Activated B cell treated with CpG ODN at 0.5 μM for 24 hours (primary cell): ENCODE data around the gene QPRT. TPM values are rescaled to one million over a fixed set of nuclear protein-coding genes. Genes with fewer than 3 reads are reported as not detected.

ENCODE experiments used
- ATAC-seq: fragments of 200-7000 bp; cut with Tn5 transposase; one replicate; pipeline ENCODE4 v1.10.0; 2021; ENCODE audit warnings: low read depth, mild to moderate bottlenecking, moderate library complexity
- CTCF ChIA-PET: fragments of 350-600 bp; sonication (Branson Sonifier 250); formaldehyde crosslinking; loops from one replicate; lab custom pipeline; 2021; ENCODE audit warnings: antibody characterized with exemption; lab: Charles Lee
- POLR2A ChIA-PET: fragments of 350-600 bp; sonication (Branson Sonifier 250); formaldehyde crosslinking; loops from one replicate; lab custom pipeline; 2021; ENCODE audit warnings: antibody characterized with exemption; lab: Charles Lee
- DNase-seq: peaks from one replicate; pipeline ENCODE4 v3.0.0; 2022
- H3K27ac Mint-ChIP-seq: one replicate; pipeline ENCODE4 v1.8.0; 2020; ENCODE audit warnings: mixed read lengths
- H3K27me3 Mint-ChIP-seq: one replicate; pipeline ENCODE4 v1.8.0; 2021; ENCODE audit warnings: mixed read lengths
- H3K36me3 Mint-ChIP-seq: one replicate; pipeline ENCODE4 v1.8.0; 2021; ENCODE audit warnings: low read depth, mixed read lengths
- H3K4me1 Mint-ChIP-seq: one replicate; pipeline ENCODE4 v1.8.0; 2021; ENCODE audit warnings: mixed read lengths
- H3K4me3 Mint-ChIP-seq: one replicate; pipeline ENCODE4 v1.8.0; 2020; ENCODE audit warnings: mild to moderate bottlenecking, mixed read lengths
- H3K9me3 Mint-ChIP-seq: one replicate; pipeline ENCODE4 v1.8.0; 2020; ENCODE audit warnings: mixed read lengths
- intact Hi-C: fragments of 100-400 bp; cut with micrococcal nuclease; formaldehyde crosslinking; loops from one replicate; pipeline ENCODE4 v1.15.1; 2024
- total RNA-seq: library from RNA; stranded (reverse); gene quantifications from 2 replicates; pipeline ENCODE4 v1.2.3, GENCODE V29; 2022
- TF ChIP-seq, protein P1 (sequence below): fragments of 200-600 bp; IDR thresholded peaks from one replicate; pipeline ENCODE4 v1.8.0; 2022; ENCODE audit warnings: antibody characterized with exemption, mild to moderate bottlenecking

Gene QPRT
- total RNA-seq, 1 donor from 2014 or later = 0.84 TPM

GRCh38 chr16:29712809-29713208 is 33.8 kb downstream of the QPRT start:
- peaks cover 24% of the 10 kb centered on the region for H3K4me1 Mint-ChIP-seq
- no peaks in the 10 kb centered on the region for H3K36me3 Mint-ChIP-seq
- H3K4me3 Mint-ChIP-seq = no peak overlapping the region
- TF ChIP-seq, protein P1, sequence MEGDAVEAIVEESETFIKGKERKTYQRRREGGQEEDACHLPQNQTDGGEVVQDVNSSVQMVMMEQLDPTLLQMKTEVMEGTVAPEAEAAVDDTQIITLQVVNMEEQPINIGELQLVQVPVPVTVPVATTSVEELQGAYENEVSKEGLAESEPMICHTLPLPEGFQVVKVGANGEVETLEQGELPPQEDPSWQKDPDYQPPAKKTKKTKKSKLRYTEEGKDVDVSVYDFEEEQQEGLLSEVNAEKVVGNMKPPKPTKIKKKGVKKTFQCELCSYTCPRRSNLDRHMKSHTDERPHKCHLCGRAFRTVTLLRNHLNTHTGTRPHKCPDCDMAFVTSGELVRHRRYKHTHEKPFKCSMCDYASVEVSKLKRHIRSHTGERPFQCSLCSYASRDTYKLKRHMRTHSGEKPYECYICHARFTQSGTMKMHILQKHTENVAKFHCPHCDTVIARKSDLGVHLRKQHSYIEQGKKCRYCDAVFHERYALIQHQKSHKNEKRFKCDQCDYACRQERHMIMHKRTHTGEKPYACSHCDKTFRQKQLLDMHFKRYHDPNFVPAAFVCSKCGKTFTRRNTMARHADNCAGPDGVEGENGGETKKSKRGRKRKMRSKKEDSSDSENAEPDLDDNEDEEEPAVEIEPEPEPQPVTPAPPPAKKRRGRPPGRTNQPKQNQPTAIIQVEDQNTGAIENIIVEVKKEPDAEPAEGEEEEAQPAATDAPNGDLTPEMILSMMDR = no peak
- ChIA-PET POLR2A (interaction anchor here (0.5 to 1.0 kb wide), 2 partner anchors 78 to 443 kb away, joined by 3 read pairs; partner anchors contain the start of gene KIF22), CTCF (interaction anchor here (0.6 to 1.3 kb wide), 3 partner anchors 11 to 766 kb away, joined by 3 to 4 read pairs (median 3); no protein-coding TSS in a partner anchor)
- DNase-seq (no peak), ATAC-seq (no peak)
- no peak overlapping the region for H3K27ac Mint-ChIP-seq
- H3K27me3 Mint-ChIP-seq = no peaks in the 10 kb centered on the region
- H3K9me3 Mint-ChIP-seq = no peaks in the 10 kb centered on the region
- intact Hi-C loops = no loop called here

GRCh38 chr16:29714396-29714795 is 35.4 kb downstream of the QPRT start:
- intact Hi-C loops = no loop called here
- ChIA-PET POLR2A (interaction anchor here (0.7 to 1.0 kb wide), 2 partner anchors 90 to 281 kb away, joined by 3 to 6 read pairs; partner anchors contain the start of gene HIRIP3), CTCF (interaction anchor here (0.6 to 2.3 kb wide), 2 partner anchors 8 to 14 kb away, joined by 4 to 7 read pairs; no protein-coding TSS in a partner anchor)
- Mint-ChIP-seq H3K36me3 (no peaks in the 10 kb centered on the region), H3K27ac (no peak overlapping the region), H3K4me1 (peaks cover 15% of the 10 kb centered on the region), H3K4me3 (no peak overlapping the region), H3K27me3 (no peaks in the 10 kb centered on the region), H3K9me3 (no peaks in the 10 kb centered on the region)
- TF ChIP-seq, protein P1 = no peak
- DNase-seq (no peak), ATAC-seq (no peak)

DNA sequence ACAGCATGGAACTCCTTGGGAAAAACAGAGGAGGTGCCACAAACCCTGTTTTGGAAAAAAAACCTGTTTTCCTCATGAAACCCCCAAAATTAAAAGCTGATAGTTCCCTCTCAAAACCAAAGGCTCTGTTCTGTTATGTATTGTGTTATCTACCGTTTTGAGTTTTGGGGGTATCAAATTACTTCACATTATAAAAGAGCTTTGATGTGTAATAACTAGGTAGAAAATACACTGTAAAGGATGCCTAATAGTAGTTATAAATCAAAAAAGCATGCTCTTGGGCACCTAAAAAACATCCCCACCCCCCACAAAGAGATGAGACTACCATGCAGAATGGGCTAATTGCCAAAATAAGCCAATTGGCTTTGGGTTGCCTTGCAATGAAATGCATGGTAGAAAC is 36.0 kb downstream of the QPRT start:
- H3K27ac Mint-ChIP-seq = no peak overlapping the region
- TF ChIP-seq, protein P1 = no peak
- intact Hi-C loops = no loop called here
- no peak for DNase-seq
- ChIA-PET CTCF (interaction anchor here (0.6 to 2.3 kb wide), 3 partner anchors 9 to 308 kb away, joined by 3 to 7 read pairs (median 4); partner anchors contain the start of gene C16orf92), POLR2A (interaction anchor here (1.0 kb wide), 1 partner anchor 90 kb away, joined by 3 read pairs; no protein-coding TSS in a partner anchor)
- no peak for ATAC-seq
- no peaks in the 10 kb centered on the region for H3K9me3 Mint-ChIP-seq
- H3K27me3 Mint-ChIP-seq = no peaks in the 10 kb centered on the region
- H3K4me1 Mint-ChIP-seq = peaks cover 11% of the 10 kb centered on the region
- no peaks in the 10 kb centered on the region for H3K36me3 Mint-ChIP-seq
- H3K4me3 Mint-ChIP-seq = no peak overlapping the region

DNA sequence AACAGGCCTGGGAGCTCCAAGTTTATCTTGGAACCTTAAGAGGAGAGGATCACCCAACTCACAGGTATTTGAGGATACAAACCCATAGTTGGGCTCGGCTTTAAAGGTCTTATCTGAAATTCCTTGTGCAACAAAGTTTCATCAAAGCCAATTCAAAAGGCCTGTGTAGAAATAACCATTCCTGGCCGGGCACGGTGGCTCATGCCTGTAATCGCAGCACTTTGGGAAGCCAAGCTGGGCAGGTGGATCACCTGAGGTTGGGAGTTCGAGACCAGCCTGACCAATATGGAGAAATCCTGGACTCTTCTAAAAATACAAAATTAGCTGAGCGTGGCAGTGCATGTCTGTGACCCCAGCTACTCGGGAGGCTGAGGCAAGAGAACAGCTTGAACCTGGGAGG is 38.1 kb downstream of the QPRT start:
- H3K27me3 Mint-ChIP-seq = no peaks in the 10 kb centered on the region
- POLR2A ChIA-PET = interaction anchor here (0.6 kb wide), 1 partner anchor 91 kb away, joined by 4 read pairs; no protein-coding TSS in a partner anchor
- no peaks in the 10 kb centered on the region for H3K9me3 Mint-ChIP-seq

DNA sequence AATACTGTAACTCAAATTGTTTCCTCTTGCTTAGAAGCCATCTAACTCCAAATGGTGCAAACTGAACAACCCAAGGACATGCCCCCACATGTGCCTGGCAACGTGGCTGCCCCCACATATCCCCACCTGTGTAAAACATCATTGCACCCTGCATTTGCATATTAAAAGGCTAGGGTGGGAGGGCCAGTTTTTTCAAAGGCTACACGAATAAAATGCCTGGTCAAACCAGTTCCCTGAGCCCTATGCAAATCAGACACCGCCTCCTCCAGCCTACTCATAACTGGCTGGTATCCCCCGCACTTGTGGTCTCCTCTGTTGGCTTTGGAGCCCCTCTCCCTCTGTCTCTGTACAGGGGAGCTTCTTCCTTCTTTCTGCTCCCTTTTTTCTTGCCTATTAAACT is 40.1 kb downstream of the QPRT start:
- TF ChIP-seq, protein P1 = no peak
- ChIA-PET POLR2A (no interaction called here), CTCF (no interaction called here)
- intact Hi-C loops = no loop called here
- Mint-ChIP-seq H3K4me1 (peaks cover 7% of the 10 kb centered on the region), H3K4me3 (no peak overlapping the region), H3K36me3 (no peaks in the 10 kb centered on the region), H3K9me3 (no peaks in the 10 kb centered on the region), H3K27me3 (no peaks in the 10 kb centered on the region), H3K27ac (no peak overlapping the region)
- ATAC-seq (no peak), DNase-seq (no peak)

More for the DNA sequence above, 38.1 kb downstream of the QPRT start:
- TF ChIP-seq, protein P1 = no peak
- ATAC-seq = no peak
- H3K4me1 Mint-ChIP-seq = peaks cover 7% of the 10 kb centered on the region
- CTCF ChIA-PET = interaction anchor here (1.2 kb wide), 1 partner anchor 72 kb away, joined by 3 read pairs; no protein-coding TSS in a partner anchor
- intact Hi-C loops = no loop called here
- H3K4me3 Mint-ChIP-seq = no peak overlapping the region
- no peaks in the 10 kb centered on the region for H3K36me3 Mint-ChIP-seq
- no peak for DNase-seq
- no peak overlapping the region for H3K27ac Mint-ChIP-seq
